Ascending aorta (tissue), 2 donors: ENCODE measurements around the gene CRYBA4. TPM values are rescaled to one million over a fixed set of nuclear protein-coding genes. Genes with fewer than 3 reads are reported as not detected.

Source experiments
- DNase-seq, 2 donors: peaks; one replicate each; pipeline ENCODE4 v3.0.0-alpha.2; 2019; ENCODE audit warnings: low spot score in 2 of 2
- H3K27ac ChIP-seq, 2 donors: fragments of 200-600 bp; sonication (generic); one replicate each; pipeline ENCODE4 v1.5.1; 2016 to 2017; ENCODE audit warnings: mild to moderate bottlenecking in 1 of 2
- H3K27me3 ChIP-seq: fragments of 200-600 bp; sonication (generic); one replicate; pipeline ENCODE4 v1.5.1; 2017
- H3K36me3 ChIP-seq, 2 donors: fragments of 200-600 bp; sonication (generic); one replicate each; pipeline ENCODE4 v1.5.1; 2016
- H3K4me1 ChIP-seq, 2 donors: fragments of 200-600 bp; sonication (generic); one replicate each; pipeline ENCODE4 v1.5.1; 2016 to 2017; ENCODE audit warnings: mild to moderate bottlenecking in 1 of 2
- H3K4me3 ChIP-seq, 2 donors: fragments of 200-600 bp; sonication (generic); one replicate each; pipeline ENCODE4 v1.5.1; 2016 to 2017; ENCODE audit warnings: mild to moderate bottlenecking in 1 of 2
- H3K9me3 ChIP-seq, 2 donors: fragments of 200-600 bp; sonication (generic); one replicate each; pipeline ENCODE4 v1.5.1; 2016
- CTCF ChIP-seq, 3 experiments: fragments of 200-600 bp in 2 of 3; fragments of 450-650 bp in 1 of 3; sonication (generic) in 2 of 3; IDR thresholded peaks; one replicate each; pipeline ENCODE4 v1.5.1; 2016 to 2019; ENCODE audit warnings: antibody characterized with exemption in 3 of 3, mild to moderate bottlenecking in 1 of 3, moderate library complexity in 1 of 3
- intact Hi-C: fragments of 100-400 bp; cut with DNase I; formaldehyde crosslinking; loops from one replicate; pipeline ENCODE4 v1.15.1; 2023
- total RNA-seq: library from RNA; depleted of rRNA; stranded (reverse); fragments of >200 nt; gene quantifications from one replicate; pipeline ENCODE4 v1.1.0, GENCODE V29; 2016

Gene CRYBA4
- total RNA-seq, 1 donor from 2014 or later: not detected

- peaks cover 0 to 13% of the 10 kb centered on the region in 2 donors for H3K36me3 ChIP-seq
- no peak overlapping the region for H3K4me3 ChIP-seq
- peaks cover 14 to 27% of the 10 kb centered on the region in 2 donors for H3K4me1 ChIP-seq
- no peak for TF ChIP-seq CTCF (IDR thresholded peaks at IDR 0.05)
- intact Hi-C loops: loop anchor here (5.0 kb wide), 1 partner anchor 1330 kb away; no protein-coding TSS in a partner anchor
- no peaks in the 10 kb centered on the region for H3K27me3 ChIP-seq
- no peak for DNase-seq
- H3K9me3 ChIP-seq: no peaks in the 10 kb centered on the region
- H3K27ac ChIP-seq: no peak overlapping the region
Measured at GRCh38 chr22:26677217-26677616, 55.5 kb downstream of the CRYBA4 start.

GRCh38 chr22:26679003-26679629 lies 57.4 kb downstream of the CRYBA4 start:
- peak; percentile 78 to 98 (median 95) for TF ChIP-seq CTCF (IDR thresholded peaks at IDR 0.05)
- intact Hi-C loops: loop anchor here (2.0 to 5.0 kb wide), 2 partner anchors 1126 to 1328 kb away; no protein-coding TSS in a partner anchor
- H3K4me3 ChIP-seq: no peak overlapping the region
- H3K9me3 ChIP-seq: no peaks in the 10 kb centered on the region
- DNase-seq: peak in 1 of 2 donors; percentile 89
- no peak overlapping the region for H3K27ac ChIP-seq
- peaks cover 0 to 18% of the 10 kb centered on the region in 2 donors for H3K36me3 ChIP-seq
- no peaks in the 10 kb centered on the region for H3K27me3 ChIP-seq
- H3K4me1 ChIP-seq: peaks cover 5 to 15% of the 10 kb centered on the region in 2 donors

Other genes starting within 250 kb of the CRYBA4 start
- 0.32 TPM for gene ASPHD2, start 192.7 kb upstream of the CRYBA4 start, total RNA-seq
- 39.3 TPM for gene HPS4, start 138.2 kb upstream of the CRYBA4 start, total RNA-seq
- gene SRRD, start 138.1 kb upstream of the CRYBA4 start, total RNA-seq: 85.6 TPM
- 11.6 TPM for gene TFIP11, start 109.5 kb upstream of the CRYBA4 start, total RNA-seq
- gene TPST2, start 31.8 kb upstream of the CRYBA4 start, total RNA-seq: 251 TPM
- gene CRYBB1, start 3.9 kb upstream of the CRYBA4 start, total RNA-seq: 7.3 TPM
- 0.53 TPM for gene MIAT, start 35.6 kb downstream of the CRYBA4 start, total RNA-seq